HuH-7 (cell line): ENCODE results near the gene RNASE12.
"Not testable (repeated sequence)": the region's sequence is repeated elsewhere in the genome, so short reads cannot be mapped to it uniquely, and the experiment has no call there.

Experiments used
- DNase-seq: peaks from one replicate; pipeline ENCODE4 v3.0.0; 2011; ENCODE audit warnings: low spot score

RNASE12 gene

GRCh38 chr14:20613094-20614037 lies 22.2 kb upstream of the RNASE12 start:
- peak; percentile 71 for DNase-seq

DNA sequence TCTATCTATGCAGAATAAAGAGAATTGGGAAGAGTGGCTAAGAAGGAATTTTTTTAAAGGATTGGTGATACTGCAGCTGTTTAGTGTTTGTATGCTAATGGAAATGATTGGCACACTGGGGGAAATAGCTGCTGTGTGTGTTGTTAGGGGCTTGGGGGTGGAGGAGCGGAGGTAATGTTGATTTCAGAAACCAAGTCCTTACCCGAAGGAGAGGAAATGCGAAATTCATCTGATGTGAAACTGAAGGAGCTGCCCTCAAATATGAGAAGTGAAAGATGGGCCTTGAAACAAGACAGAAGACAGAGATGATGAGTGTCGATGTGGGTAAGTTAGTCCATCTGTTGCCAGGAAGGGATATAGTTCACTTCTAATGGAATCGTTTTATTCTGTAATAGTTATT lies 21.2 kb upstream of the RNASE12 start:
- DNase-seq: no peak

DNA sequence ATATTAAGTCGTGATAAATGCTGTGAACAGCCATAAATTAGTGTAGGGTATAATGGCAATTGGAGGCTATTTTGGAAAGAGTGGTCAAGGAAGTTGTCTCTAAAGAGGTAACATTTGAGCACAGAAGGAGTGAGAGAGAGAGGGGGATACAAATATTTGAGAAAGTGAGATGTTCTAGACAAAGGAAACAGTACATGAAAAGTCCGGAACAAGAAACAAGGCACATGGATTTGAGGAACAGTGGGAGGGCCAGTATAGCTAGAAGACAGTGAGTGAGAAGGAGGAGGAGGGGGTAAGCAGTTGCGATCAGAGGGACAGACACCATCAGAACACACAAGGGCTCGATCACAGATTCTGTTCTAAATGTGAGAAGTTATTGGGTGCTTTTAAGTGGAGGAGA lies 20.1 kb upstream of the RNASE12 start:
- no peak for DNase-seq

DNA sequence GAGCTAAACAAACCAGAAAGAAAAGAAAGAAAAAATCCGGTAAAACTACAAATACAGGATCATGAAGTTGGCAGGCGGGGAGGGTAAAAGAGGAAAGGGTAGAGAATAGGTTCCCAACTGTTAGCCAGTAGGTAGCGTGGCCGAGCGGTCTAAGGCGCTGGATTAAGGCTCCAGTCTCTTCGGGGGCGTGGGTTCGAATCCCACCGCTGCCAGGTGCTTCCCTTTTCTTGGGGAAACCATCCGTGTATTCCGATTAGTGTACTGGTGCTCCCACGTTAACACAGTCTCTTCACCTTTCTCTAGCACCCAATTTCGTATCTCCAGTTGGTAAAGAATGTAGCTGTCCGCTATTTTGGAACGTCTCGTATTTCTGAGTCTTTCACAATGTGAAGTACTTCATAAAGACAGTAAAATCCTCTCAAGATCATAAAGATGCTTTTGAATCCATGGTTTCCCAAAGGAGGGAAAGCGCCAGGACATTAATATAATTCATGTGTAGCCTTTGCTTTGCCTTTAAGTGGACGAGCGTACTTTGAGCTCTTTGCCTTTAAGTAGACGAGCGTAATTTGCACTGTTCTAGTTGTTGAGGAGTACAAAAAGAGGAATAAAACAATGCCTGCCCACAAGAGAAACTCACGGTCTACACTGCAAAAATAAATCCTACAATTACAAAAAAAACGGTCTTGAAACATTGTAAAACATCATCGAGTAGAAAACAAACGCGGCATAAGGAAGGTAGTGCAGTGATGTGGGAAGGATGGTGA lies 19.0 kb upstream of the RNASE12 start:
- DNase-seq: peak; percentile 69

DNA sequence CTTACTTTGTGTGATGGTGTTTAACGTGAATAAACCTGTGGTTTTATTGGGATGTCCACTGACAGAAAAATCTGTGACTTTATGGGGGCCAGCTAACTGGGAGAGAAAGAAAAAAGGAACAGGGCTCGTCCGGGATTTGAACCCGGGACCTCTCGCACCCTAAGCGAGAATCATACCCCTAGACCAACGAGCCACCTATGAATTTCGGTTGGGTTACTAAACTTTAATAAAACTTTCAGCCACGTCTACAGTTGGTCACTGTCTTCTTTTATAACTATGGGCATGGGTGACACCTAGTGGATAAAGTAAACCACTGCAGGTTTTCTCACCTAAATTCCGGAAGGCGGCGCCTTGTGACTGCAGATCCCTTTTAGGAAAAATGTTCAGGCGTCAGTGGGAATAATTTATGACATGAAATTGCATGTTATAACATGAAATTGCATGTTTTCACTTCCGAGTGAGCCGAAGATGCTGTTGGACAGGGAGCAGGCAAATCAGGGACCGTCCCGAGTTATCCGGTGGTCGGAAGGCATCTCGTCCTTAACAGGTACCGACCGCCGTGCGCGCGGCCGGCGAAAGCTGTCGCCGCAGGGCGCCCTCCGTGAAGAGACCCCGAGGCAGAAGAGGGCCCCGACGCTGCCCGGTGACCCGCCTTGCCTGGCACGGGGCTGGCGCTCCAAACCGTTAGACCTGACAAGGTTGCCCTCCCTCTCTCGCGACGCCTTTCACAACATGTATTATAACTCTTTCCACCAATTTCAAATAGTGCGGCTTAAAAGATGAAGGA lies 18.2 kb upstream of the RNASE12 start:
- peak; percentile 49 for DNase-seq

DNA sequence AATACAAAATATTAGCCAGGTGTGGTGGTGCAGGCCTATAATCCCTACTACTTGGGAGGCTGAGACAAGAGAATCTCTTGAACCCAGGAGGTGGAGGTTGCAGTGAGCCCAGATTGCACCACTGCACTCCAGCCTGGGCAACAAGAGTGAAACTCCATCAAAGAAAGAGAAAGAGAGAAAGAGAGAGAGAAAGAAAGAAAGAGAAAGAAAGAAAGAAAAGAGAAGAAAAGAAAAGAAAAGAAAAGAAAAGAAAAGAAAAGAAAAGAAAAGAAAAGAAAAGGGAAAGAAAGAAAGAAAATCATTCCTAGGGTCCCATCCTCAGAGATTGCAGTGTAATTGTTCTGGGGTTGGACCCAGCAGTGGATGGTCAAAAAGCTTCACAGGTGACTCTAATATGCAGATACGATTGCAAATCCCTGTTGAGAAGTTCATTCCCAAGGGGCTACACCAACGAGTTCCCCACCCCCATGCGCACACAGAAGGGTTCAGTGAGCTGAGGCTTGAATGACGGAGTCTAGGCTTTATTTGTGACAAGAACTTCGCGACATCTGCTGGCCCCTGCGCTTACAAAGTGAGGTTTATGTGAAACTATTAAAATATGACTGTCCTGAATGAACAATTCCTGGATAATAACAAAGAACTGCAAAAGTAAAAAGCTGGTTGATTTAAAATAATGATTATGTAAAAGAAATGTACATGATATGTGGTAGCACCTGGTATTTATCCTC lies 17.4 kb upstream of the RNASE12 start:
- DNase-seq: no peak

- DNase-seq: no peak
These were observed 16.4 kb upstream of the RNASE12 start for GRCh38 chr14:20607617-20608016.

GRCh38 chr14:20606902-20607242 lies 15.7 kb upstream of the RNASE12 start:
- DNase-seq: no peak

DNA sequence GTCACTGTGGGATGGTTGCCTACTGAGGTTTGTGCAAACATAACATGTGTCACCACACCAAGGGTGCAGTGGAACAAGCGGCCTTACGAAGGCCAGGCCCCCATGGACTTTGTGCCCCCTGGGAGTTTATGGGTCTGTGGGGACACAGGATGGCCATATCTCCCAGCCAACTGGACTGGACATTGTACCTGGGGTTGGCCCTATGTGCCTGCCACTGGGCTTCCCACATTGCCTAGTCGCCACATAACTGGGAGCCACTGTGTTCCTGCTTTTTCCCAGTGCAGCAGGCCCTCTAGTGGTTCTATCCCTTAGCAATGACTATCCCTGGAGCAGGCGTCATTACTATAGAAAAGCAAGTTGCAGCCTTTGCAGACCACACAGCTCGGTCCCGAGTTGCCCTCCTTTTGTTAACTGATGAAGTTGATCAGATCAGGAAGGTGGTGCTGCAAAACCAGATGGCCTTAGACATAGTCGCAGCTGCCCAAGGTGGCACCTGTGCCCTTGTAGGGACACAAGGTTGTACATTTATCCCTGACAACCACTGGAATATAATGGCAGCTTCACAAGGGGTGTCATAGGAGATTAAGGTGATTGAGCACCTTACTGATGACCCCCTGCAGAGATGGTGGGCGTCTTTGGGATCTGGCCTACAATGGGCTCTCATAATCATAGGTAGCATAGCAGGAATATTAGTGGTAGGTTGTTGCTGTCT lies 15.2 kb upstream of the RNASE12 start:
- DNase-seq: peak; percentile 79

- DNase-seq: no peak
These were observed 12.9 kb upstream of the RNASE12 start for GRCh38 chr14:20603813-20604690.

DNA sequence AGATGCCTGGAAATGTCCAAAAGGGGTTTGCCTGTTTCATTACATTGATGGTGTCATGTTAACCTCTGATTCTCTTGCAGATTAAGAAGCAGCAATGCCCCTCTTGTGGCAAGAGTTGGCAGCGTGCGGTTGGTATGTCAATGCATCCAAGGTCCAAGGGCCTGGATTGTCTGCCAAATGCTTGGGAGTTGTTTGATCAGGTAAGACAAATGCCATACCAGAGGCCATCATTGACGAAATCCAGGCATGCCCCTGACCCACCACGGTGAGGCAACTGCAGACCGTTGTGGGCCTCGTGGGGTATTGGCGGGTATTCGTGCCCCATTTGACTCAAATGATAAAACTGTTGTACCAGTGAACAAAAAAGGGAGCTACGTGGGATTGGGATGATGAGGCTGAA lies 11.4 kb upstream of the RNASE12 start:
- DNase-seq: no peak

DNA sequence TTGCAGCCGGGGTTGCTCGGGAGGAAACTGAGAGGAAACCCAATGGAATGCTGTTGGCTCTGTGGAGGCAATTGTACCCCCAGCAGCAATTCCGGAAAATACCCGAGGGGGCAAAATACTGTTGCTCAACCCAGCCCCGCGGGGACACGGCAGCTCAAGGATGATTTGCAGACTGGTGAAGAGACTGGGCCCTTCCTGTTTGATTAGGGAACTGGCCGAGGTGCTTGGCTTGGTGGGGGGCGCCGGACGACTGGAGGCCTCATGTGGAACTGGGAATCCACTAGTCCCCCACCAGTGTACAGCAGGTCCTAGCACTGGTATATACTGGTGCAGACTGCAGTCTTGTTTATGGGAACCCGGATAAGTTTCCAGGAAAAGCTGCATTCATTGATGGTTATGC lies 10.3 kb upstream of the RNASE12 start:
- no peak for DNase-seq

DNA sequence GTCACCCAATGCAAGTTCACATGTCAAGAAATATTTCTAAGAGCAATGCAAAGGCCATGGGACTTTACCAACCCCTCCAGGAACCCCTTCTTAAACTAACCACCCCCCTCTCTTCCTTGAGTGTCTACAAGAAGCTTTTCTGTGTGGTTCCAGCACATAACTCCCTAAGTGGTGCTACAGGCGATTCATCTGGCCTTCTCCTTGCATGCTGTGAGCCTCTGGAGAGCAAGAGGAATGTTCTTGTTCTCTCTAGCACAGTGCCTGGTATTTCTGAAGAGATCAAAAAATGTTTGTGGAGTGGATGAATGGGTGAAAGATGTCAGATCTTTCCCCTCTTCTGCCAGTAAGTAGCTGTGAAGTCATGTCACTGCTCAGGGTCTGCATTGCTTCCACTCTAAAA lies 5.9 kb upstream of the RNASE12 start:
- DNase-seq: no peak

DNA sequence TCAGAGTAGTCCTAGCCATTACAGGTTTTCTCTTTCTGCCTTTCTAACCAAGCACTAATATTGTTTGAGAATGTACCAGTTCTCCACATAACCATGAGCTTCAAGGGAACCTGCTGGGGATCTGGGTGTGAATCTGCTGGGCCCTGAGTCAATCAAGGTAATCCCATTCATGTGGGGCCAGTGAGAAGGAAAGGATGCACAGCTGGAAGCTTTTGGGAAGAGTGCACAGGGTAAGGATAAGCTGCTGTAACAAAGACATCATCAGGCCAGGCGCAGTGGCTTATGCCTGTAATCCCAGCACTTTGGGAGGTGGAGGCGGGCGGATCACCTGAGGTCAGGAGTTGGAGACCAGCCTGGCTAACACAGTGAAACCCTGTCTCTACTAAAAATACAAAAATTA lies 4.5 kb upstream of the RNASE12 start:
- DNase-seq: not testable (repeated sequence)

GRCh38 chr14:20592574-20592973 lies 1.4 kb upstream of the RNASE12 start:
- no peak for DNase-seq

DNA sequence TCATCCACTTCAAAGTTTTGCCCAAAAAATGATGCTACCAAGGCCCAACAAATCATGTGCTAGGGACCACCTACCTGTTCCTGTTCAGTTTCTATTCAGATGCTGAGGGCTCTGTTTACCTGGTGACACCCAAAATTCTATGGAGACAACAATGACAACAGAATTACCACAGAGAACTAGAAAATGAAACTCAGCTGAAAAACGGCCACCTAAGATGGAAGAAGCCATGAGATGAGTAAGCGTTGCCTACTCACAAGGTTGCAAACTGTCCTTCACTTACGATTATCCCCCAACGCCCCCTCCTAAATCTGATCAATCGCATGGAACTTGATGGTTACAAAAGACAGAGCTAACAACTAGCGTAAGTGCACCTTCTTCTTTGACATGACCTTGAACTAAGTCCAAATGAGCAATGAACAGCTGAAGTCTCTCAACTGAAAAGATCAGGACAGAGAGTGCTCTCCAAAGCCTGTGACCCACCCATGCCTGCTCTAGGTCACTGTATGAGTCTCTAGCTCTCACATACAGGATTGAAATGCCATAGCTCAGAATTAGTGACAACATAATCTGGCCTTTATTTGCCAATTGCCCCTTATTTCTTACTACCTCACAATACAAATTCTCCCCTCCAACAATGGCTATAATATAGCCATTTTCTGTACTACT lies 3.6 kb downstream of the RNASE12 start, which contains the start of gene RNASE11:
Gene RNASE11 (minus strand): TSS at position 513 of the 666 bp plus-strand sequence.
- DNase-seq: no peak

- no peak for DNase-seq
These were observed 7.3 kb downstream of the RNASE12 start for GRCh38 chr14:20583908-20584307.

- no peak for DNase-seq
These were observed 8.0 kb downstream of the RNASE12 start for GRCh38 chr14:20583142-20583541.

- DNase-seq: no peak
These were observed 10.9 kb downstream of the RNASE12 start for GRCh38 chr14:20580242-20580641.
